Gastroesophageal sphincter (tissue), 4 donors: Measurements from ENCODE around the gene CAPZA2. TPM values are rescaled to one million over a fixed set of nuclear protein-coding genes. Genes with fewer than 3 reads are reported as not detected.

Experiments used
- ATAC-seq: fragments of 150-250 bp; one replicate; pipeline ENCODE4 v1.9.1; 2016; ENCODE audit warnings: mild to moderate bottlenecking, moderate library complexity
- H3K27ac ChIP-seq, 4 donors: fragments of 200-600 bp; sonication (generic) in 3 of 4; 1 replicate in 3 of 4; 2 replicates in 1 of 4; pipeline ENCODE4 v1.5.1; 2016 to 2019
- H3K27me3 ChIP-seq: fragments of 200-600 bp; sonication (generic); one replicate; pipeline ENCODE4 v1.5.1; 2019
- H3K36me3 ChIP-seq, 2 donors: fragments of 200-600 bp; sonication (generic); one replicate each; pipeline ENCODE4 v1.5.1; 2019; ENCODE audit warnings: control low read depth in 1 of 2
- H3K4me1 ChIP-seq, 3 donors: fragments of 200-600 bp; sonication (generic); 1 replicate in 2 of 3; 2 replicates in 1 of 3; pipeline ENCODE4 v1.5.1; 2016 to 2019; ENCODE audit warnings: control low read depth in 2 of 3
- H3K4me3 ChIP-seq, 2 donors: fragments of 200-600 bp; sonication (generic); one replicate each; pipeline ENCODE4 v1.5.1; 2019; ENCODE audit warnings: mild to moderate bottlenecking in 1 of 2, moderate library complexity in 1 of 2
- H3K9me3 ChIP-seq, 3 donors: fragments of 200-600 bp; sonication (generic); one replicate each; pipeline ENCODE4 v1.5.1; 2017 to 2019; ENCODE audit warnings: control low read depth in 2 of 3
- EP300 ChIP-seq: sonication (generic); formaldehyde crosslinking; IDR thresholded peaks from one replicate; pipeline ENCODE4 v1.6.1; 2017; ENCODE audit warnings: antibody characterized with exemption, mild to moderate bottlenecking
- POLR2A ChIP-seq, 2 donors: fragments of 450-650 bp; IDR thresholded peaks; one replicate each; pipeline ENCODE4 v1.6.1; 2017; ENCODE audit warnings: antibody characterized with exemption in 2 of 2, mild to moderate bottlenecking in 2 of 2, moderate library complexity in 1 of 2
- POLR2AphosphoS5 ChIP-seq: sonication (generic); formaldehyde crosslinking; IDR thresholded peaks from one replicate; pipeline ENCODE4 v1.6.1; 2017; ENCODE audit warnings: antibody characterized with exemption
- WGBS, 2 donors: methylation state at CpG; one replicate each; pipeline ENCODE4 v1.1.5; 2018; ENCODE audit warnings: low coverage in 1 of 2; 5-methylcytosine and 5-hydroxymethylcytosine counted together
- total RNA-seq, 4 donors: library from RNA; depleted of rRNA; stranded (reverse); fragments of >200 nt; gene quantifications; one replicate each; pipeline ENCODE4 v1.1.0, GENCODE V29; 2016
- TF ChIP-seq, protein P1 (sequence below), 4 experiments: fragments of 200-600 bp in 2 of 4; fragments of 450-650 bp in 2 of 4; sonication (generic) in 1 of 4; IDR thresholded peaks; one replicate each; pipeline ENCODE4 v1.5.1; 2017 to 2019; ENCODE audit warnings: antibody characterized with exemption in 4 of 4, mild to moderate bottlenecking in 2 of 4, moderate library complexity in 2 of 4

The CAPZA2 gene
- total RNA-seq, 4 donors from 2014 or later, result 171 to 275 (median 201) TPM

DNA sequence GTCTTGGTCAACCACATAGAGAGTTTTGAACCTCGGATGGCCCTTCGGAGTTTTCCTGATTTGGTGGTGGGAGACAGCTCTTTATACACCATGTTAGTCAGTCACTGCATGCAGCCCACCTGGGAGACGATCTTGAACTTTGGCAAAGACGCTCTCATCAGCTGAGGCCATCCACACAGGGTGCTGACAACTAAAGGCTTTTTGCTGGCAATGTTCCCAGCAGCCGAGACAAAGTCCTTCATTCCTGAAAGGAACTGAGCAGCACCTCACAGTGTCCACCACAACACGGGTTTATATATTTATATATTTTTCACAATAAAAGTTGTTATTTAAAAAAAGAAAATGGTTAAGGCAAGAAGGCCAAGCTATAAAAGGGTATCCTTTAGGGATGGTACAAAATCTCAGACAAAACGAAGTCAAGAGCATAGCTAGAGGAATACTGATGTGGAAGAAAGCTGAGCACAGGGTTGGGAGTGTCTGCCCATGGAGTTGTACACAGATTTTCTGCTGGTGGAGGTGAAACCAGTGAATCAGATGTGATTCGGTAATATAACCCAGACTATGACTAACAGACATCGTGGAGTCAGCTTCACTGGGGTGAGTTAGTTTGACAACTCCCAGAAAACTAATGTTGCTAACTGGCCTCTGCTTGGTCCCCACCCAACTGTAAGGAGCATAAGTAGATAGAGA, 27.4 kb upstream of the CAPZA2 start:
- Histone ChIP-seq H3K4me3 (no peak overlapping the region), H3K4me1 (no peaks in the 10 kb centered on the region), H3K9me3 (no peaks in the 10 kb centered on the region), H3K27ac (no peak overlapping the region), H3K27me3 (no peaks in the 10 kb centered on the region), H3K36me3 (no peaks in the 10 kb centered on the region)
- 57 to 59% methylated on average over 9 of the region's 9 CpGs for WGBS, 2 donors
- no peak for TF ChIP-seq POLR2A (IDR thresholded peaks at IDR 0.05)
- TF ChIP-seq, protein P1, sequence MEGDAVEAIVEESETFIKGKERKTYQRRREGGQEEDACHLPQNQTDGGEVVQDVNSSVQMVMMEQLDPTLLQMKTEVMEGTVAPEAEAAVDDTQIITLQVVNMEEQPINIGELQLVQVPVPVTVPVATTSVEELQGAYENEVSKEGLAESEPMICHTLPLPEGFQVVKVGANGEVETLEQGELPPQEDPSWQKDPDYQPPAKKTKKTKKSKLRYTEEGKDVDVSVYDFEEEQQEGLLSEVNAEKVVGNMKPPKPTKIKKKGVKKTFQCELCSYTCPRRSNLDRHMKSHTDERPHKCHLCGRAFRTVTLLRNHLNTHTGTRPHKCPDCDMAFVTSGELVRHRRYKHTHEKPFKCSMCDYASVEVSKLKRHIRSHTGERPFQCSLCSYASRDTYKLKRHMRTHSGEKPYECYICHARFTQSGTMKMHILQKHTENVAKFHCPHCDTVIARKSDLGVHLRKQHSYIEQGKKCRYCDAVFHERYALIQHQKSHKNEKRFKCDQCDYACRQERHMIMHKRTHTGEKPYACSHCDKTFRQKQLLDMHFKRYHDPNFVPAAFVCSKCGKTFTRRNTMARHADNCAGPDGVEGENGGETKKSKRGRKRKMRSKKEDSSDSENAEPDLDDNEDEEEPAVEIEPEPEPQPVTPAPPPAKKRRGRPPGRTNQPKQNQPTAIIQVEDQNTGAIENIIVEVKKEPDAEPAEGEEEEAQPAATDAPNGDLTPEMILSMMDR (IDR thresholded peaks at IDR 0.05), result no peak
- ATAC-seq, result no peak

DNA sequence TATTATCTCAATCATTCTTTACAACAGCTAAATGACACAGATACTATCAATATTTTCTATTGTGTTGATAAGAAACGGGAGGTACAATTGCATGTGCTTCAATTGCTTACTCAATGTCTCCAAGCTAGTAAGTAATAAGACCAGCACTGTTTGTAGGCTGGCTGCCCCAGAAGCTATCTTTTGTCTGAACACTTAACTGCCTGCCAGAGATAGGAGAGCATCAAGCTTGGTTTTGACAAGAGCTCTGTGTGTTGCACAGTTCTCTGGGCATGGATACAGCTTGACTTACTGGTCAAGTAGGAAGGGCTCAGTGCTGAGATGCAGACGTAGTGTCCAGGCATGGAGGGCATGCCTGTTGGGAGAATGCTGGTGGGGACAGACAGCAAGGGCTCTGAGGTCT, 26.3 kb upstream of the CAPZA2 start:
- H3K36me3 ChIP-seq, result no peaks in the 10 kb centered on the region
- no peak overlapping the region for H3K27ac ChIP-seq
- no peak overlapping the region for H3K4me3 ChIP-seq
- H3K27me3 ChIP-seq, result no peaks in the 10 kb centered on the region
- WGBS, 2 donors, result 75 to 83% methylated on average over 1 to 2 of the region's 2 CpGs
- no peaks in the 10 kb centered on the region for H3K4me1 ChIP-seq
- TF ChIP-seq EP300, result no peak
- no peak for TF ChIP-seq POLR2A (IDR thresholded peaks at IDR 0.05)
- TF ChIP-seq, protein P1 (IDR thresholded peaks at IDR 0.05), result no peak
- no peak for TF ChIP-seq POLR2AphosphoS5
- H3K9me3 ChIP-seq, result no peaks in the 10 kb centered on the region
- ATAC-seq, result no peak

DNA sequence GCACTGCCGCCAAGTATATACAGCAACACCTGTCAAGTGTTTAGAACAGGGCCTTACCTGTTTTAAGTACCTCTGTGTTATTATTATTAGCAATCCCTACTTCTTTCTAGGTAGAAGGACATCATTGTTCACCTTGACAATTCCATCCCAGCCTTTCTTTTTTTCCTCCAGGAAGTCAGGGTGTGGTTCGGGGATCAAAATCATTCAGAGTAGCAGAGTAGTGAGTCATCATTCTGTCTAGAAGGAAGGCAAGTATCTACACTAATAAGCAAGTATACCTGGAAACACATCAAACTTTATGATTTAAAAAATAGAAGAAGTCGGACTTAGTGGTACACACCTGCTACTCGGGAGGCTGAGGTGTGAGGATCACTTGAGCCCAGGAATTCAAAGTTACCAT, 25.5 kb upstream of the CAPZA2 start:
- 95 to 97% methylated on average over 4 of the region's 4 CpGs for WGBS, 2 donors
- TF ChIP-seq, protein P1 (IDR thresholded peaks at IDR 0.05), result no peak
- no peak for TF ChIP-seq POLR2A (IDR thresholded peaks at IDR 0.05)
- no peak for TF ChIP-seq EP300
- TF ChIP-seq POLR2AphosphoS5, result no peak
- no peaks in the 10 kb centered on the region for H3K9me3 ChIP-seq

DNA sequence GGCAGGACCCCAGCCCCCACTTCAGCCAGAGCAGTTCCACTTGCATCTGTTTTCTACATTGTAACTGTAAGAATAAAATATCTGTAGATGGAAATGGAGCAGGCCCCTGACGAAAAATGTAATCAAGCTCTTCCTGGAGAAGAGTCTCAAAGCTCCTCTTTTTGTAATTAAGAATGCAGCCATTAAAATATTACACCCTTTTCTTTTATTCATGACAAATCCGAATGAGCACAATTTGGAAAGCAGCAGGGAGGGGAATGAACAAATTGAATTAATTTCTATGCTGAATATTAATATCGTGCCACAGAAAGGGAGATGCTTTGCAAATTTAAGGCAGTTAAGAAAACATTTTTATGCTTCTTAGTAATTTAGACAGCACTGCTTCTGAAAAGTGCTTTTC, 24.8 kb upstream of the CAPZA2 start:
- no peak for ATAC-seq
- TF ChIP-seq, protein P1 (IDR thresholded peaks at IDR 0.05), result no peak
- TF ChIP-seq EP300, result no peak
- TF ChIP-seq POLR2A (IDR thresholded peaks at IDR 0.05), result no peak
- TF ChIP-seq POLR2AphosphoS5, result no peak
- WGBS, 2 donors, result 74 to 77% methylated on average over 3 of the region's 3 CpGs
- no peak overlapping the region for H3K4me3 ChIP-seq
- no peak overlapping the region for H3K27ac ChIP-seq
- no peaks in the 10 kb centered on the region for H3K9me3 ChIP-seq
- H3K27me3 ChIP-seq, result no peaks in the 10 kb centered on the region
- no peaks in the 10 kb centered on the region for H3K36me3 ChIP-seq
- H3K4me1 ChIP-seq, result no peaks in the 10 kb centered on the region

More for the DNA sequence above, 25.5 kb upstream of the CAPZA2 start:
- Histone ChIP-seq H3K27ac (no peak overlapping the region), H3K4me3 (no peak overlapping the region), H3K36me3 (no peaks in the 10 kb centered on the region), H3K27me3 (no peaks in the 10 kb centered on the region), H3K4me1 (no peaks in the 10 kb centered on the region)
- ATAC-seq, result no peak

DNA sequence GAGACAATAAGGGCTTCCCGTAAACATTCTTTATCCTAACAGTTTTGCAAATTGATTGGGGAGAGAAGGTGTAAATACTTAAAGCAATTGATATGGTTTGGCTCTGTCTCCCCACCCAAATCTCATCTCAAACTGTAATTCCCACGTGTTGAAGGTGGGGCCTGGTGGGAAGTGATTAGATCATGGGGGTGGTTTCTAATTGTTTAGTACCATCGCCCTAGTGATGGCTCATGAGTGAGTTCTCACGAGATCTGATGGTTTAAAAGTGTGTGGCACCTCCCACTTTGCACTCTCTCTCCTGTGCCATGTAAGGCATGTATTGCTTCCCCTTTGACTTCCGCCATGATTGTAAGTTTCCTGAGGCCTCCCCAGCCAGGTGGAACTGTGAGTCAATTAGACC, 22.1 kb upstream of the CAPZA2 start:
- no peaks in the 10 kb centered on the region for H3K4me1 ChIP-seq
- ATAC-seq, result no peak
- no peak overlapping the region for H3K4me3 ChIP-seq
- TF ChIP-seq POLR2A (IDR thresholded peaks at IDR 0.05), result no peak
- TF ChIP-seq POLR2AphosphoS5, result no peak
- TF ChIP-seq EP300, result no peak
- TF ChIP-seq, protein P1 (IDR thresholded peaks at IDR 0.05), result no peak
- H3K36me3 ChIP-seq, result no peaks in the 10 kb centered on the region
- H3K9me3 ChIP-seq, result no peaks in the 10 kb centered on the region
- no peaks in the 10 kb centered on the region for H3K27me3 ChIP-seq
- WGBS, 2 donors, result 59 to 81% methylated on average over 2 to 5 of the region's 5 CpGs
- H3K27ac ChIP-seq, result no peak overlapping the region
